ENCODE data around the gene CCS.

CCS gene

DNA sequence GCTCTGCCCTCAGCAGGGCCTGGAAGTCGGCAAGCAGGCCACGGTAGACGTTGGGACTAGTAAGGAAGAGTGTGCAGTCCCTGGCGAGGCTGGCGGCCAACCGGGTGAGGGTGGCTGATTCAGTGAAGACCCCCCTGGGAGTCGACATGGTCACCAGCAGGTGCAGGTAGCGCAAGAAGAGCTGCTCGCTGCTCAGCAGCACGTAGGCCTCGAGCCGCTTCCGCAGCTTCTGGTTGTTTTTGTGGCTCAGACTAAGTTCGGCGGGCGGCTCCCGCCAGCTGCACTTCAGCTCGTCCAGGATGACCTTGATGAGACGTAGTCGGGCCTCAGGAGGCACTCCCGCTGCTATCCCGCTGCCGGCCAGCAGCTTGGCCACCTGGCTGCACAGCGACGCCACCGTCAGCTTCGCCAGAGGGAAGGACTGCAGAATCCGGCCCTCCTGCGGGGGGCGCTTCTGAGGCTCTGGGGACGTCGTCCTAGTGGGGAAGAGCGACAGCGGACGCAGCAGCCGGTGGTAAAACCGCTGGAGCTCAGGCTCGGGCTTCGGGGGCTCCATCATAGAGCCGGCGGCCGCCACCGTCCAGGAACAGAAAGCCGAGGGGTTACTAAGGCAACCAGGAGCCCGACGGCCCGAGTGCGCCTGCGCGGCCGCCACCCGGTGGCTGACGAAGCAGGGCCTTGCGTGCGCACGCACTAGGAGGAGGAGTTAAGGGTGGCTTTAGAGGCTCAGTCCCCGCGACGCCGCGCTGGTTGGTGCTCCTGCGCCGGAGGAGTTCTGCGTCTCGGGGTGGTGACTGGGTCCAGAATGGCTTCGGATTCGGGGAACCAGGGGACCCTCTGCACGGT lies at the start of gene CCS, which contains the start of gene CCDC87:
Gene CCS, plus strand, starts transcription at position 729 of the 846 bp plus-strand sequence. Its CDS starts 77 bp downstream, at position 806.
Gene CCDC87, minus strand, starts transcription at position 607 of the 846 bp plus-strand sequence. Its CDS starts 48 bp downstream, at position 559.
- POLR2A ChIA-PET, result interaction anchor here (0.5 to 3.2 kb wide), 9 partner anchors 20 to 85 kb away, joined by 3 to 28 read pairs (median 5); partner anchors contain the start of genes RBM14, RBM4, RBM4B and ZDHHC24
- H3K36me3 ChIP-seq (ENCODE audit: control insufficient read depth in 2 of 2, insufficient read depth in 1 of 2, low read length in 2 of 2), result peaks cover 0 to 12% of the 10 kb centered on the region in 2 experiments; a peak in 2 of 3 replicates
- no peaks in the 10 kb centered on the region for H3K9me3 ChIP-seq (ENCODE audit: control insufficient read depth, insufficient read depth, low read depth, low read length)
- peak within 1 kb of the TSS; percentile 67 for H3K4me3 ChIP-seq (ENCODE audit: low read depth, low read length)
- H3K4me1 ChIP-seq (ENCODE audit: control insufficient read depth, insufficient read depth, low read length), result no peaks in the 10 kb centered on the region
- CTCF ChIA-PET, result interaction anchor here (0.6 to 4.5 kb wide), 19 partner anchors 9 to 765 kb away, joined by 3 to 49 read pairs (median 4); partner anchors contain the start of genes PELI3 and ZDHHC24
- H3K27ac ChIP-seq (ENCODE audit: extremely low read depth, low read depth, low read length), result peak within 1 kb of the TSS; percentile 11; the same call in 1 of the 2 replicates
- TF ChIP-seq ZBTB17 (tag by site-specific recombination; IDR thresholded peaks at IDR 0.05) (peak; percentile 85), ZNF777 (tag by site-specific recombination; IDR thresholded peaks at IDR 0.05; ENCODE audit: borderline replicate concordance) (peak; percentile 89; the same call in 1 of the 2 replicates), ZEB2 (tag by site-specific recombination; IDR thresholded peaks at IDR 0.05) (0 out of 2 replicates have a peak, but pooled peaks have one; percentile 42), CTCF (tag by site-specific recombination; IDR thresholded peaks at IDR 0.05) (peak; percentile 99), GLIS1 (tag by site-specific recombination; IDR thresholded peaks at IDR 0.05) (peak; percentile 17; the same call in 1 of the 2 replicates), ZNF548 (tag by site-specific recombination; IDR thresholded peaks at IDR 0.05) (no peak), SETDB1 (IDR thresholded peaks at IDR 0.05; ENCODE audit: insufficient read length, low read length) (peak; percentile 45), ZNF341 (tag by site-specific recombination; IDR thresholded peaks at IDR 0.05; ENCODE audit: low read depth) (peak; percentile 76), ZNF529 (tag by site-specific recombination; IDR thresholded peaks at IDR 0.05; ENCODE audit: insufficient replicate concordance) (no peak), ZNF558 (tag by site-specific recombination; IDR thresholded peaks at IDR 0.05) (no peak), ZSCAN16 (tag by site-specific recombination; IDR thresholded peaks at IDR 0.05) (peak; percentile 89), ZNF501 (tag by site-specific recombination; IDR thresholded peaks at IDR 0.05) (peak; percentile 77), SP3 (tag by site-specific recombination; IDR thresholded peaks at IDR 0.05) (peak; percentile 15; the same call in 1 of the 2 replicates), WT1 (tag by site-specific recombination; IDR thresholded peaks at IDR 0.05) (0 out of 2 replicates have a peak, but pooled peaks have one; percentile 21), OSR2 (tag by site-specific recombination; IDR thresholded peaks at IDR 0.05) (peak; percentile 30; the same call in 1 of the 2 replicates), PATZ1 (tag by site-specific recombination; IDR thresholded peaks at IDR 0.05) (0 out of 2 replicates have a peak, but pooled peaks have one; percentile 46), ZNF2 (tag by site-specific recombination; IDR thresholded peaks at IDR 0.05) (peak; percentile 57; the same call in 1 of the 2 replicates), ZNF335 (tag by site-specific recombination; conservative IDR thresholded peaks at IDR 0.05) (peak; percentile 69), ZNF521 (tag by site-specific recombination; IDR thresholded peaks at IDR 0.05) (no peak), ZXDB (tag by site-specific recombination; IDR thresholded peaks at IDR 0.05) (peak; percentile 39; the same call in 1 of the 2 replicates), REST (tag by site-specific recombination; IDR thresholded peaks at IDR 0.05) (0 out of 2 replicates have a peak, but pooled peaks have one; percentile 9)
- TF ChIP-seq, protein P1, sequence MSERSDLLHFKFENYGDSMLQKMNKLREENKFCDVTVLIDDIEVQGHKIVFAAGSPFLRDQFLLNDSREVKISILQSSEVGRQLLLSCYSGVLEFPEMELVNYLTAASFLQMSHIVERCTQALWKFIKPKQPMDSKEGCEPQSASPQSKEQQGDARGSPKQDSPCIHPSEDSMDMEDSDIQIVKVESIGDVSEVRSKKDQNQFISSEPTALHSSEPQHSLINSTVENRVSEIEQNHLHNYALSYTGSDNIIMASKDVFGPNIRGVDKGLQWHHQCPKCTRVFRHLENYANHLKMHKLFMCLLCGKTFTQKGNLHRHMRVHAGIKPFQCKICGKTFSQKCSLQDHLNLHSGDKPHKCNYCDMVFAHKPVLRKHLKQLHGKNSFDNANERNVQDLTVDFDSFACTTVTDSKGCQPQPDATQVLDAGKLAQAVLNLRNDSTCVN (tag by site-specific recombination; optimal IDR thresholded peaks at IDR 0.05), result peak; percentile 58
- TF ChIP-seq, protein P2, sequence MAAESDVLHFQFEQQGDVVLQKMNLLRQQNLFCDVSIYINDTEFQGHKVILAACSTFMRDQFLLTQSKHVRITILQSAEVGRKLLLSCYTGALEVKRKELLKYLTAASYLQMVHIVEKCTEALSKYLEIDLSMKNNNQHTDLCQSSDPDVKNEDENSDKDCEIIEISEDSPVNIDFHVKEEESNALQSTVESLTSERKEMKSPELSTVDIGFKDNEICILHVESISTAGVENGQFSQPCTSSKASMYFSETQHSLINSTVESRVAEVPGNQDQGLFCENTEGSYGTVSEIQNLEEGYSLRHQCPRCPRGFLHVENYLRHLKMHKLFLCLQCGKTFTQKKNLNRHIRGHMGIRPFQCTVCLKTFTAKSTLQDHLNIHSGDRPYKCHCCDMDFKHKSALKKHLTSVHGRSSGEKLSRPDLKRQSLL (tag by site-specific recombination; IDR thresholded peaks at IDR 0.05), result peak; percentile 99
- TF ChIP-seq, protein P3, sequence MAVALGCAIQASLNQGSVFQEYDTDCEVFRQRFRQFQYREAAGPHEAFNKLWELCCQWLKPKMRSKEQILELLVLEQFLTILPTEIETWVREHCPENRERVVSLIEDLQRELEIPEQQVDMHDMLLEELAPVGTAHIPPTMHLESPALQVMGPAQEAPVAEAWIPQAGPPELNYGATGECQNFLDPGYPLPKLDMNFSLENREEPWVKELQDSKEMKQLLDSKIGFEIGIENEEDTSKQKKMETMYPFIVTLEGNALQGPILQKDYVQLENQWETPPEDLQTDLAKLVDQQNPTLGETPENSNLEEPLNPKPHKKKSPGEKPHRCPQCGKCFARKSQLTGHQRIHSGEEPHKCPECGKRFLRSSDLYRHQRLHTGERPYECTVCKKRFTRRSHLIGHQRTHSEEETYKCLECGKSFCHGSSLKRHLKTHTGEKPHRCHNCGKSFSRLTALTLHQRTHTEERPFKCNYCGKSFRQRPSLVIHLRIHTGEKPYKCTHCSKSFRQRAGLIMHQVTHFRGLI (tag by site-specific recombination; IDR thresholded peaks at IDR 0.05), result 0 out of 2 replicates have a peak, but pooled peaks have one; percentile 27
